CD14-positive monocyte (primary cell): ENCODE measurements around the gene PDK2. TPM values are rescaled to one million over a fixed set of nuclear protein-coding genes. Genes with fewer than 3 reads are reported as not detected.

ENCODE experiments used
- DNase-seq, 3 donors: peaks; one replicate each; pipeline ENCODE4 v3.0.0-alpha.2; 2011 to 2022
- H2AFZ ChIP-seq: 2 replicates; pipeline ENCODE4 v1.6.0; 2012; ENCODE audit warnings: mild to moderate bottlenecking, low read depth, low read length, inconsistent platforms; ENCODE audit not compliant: insufficient read depth, poor library complexity, severe bottlenecking
- H3K27ac ChIP-seq, 2 donors: 1 replicate in 1 of 2; 2 replicates in 1 of 2; pipeline ENCODE4 v1.5.1; 2012 to 2013; ENCODE audit warnings: low read length in 2 of 2, control low read depth in 1 of 2, inconsistent platforms in 1 of 2, low read depth in 1 of 2, mild to moderate bottlenecking in 1 of 2
- H3K27me3 ChIP-seq, 2 donors: one replicate each; pipeline versions ENCODE4 v1.6.0 to v1.6.1; 2011 to 2013; ENCODE audit warnings: low read length in 2 of 2; ENCODE audit not compliant: control insufficient read depth in 2 of 2, insufficient read depth in 2 of 2
- H3K36me3 ChIP-seq, 2 donors: replicated peaks in 1 of 2; 1 replicate in 1 of 2; 2 replicates in 1 of 2; pipeline versions ENCODE4 v1.5.1 to v1.6.1; 2012 to 2013; ENCODE audit warnings: low read length in 2 of 2, control low read depth in 1 of 2, inconsistent platforms in 1 of 2, mild to moderate bottlenecking in 1 of 2; ENCODE audit not compliant: insufficient read depth in 2 of 2, control insufficient read depth in 1 of 2
- H3K4me1 ChIP-seq, 2 donors: 1 replicate in 1 of 2; 2 replicates in 1 of 2; pipeline versions ENCODE4 v1.5.1 to v1.6.1; 2012 to 2013; ENCODE audit warnings: low read length in 2 of 2, control low read depth in 1 of 2, inconsistent platforms in 1 of 2, mild to moderate bottlenecking in 1 of 2, moderate library complexity in 1 of 2; ENCODE audit not compliant: insufficient read depth in 2 of 2, control insufficient read depth in 1 of 2
- H3K4me2 ChIP-seq: replicated peaks from 2 replicates; pipeline ENCODE3; 2012; ENCODE audit warnings: low read length, moderate library complexity, mild to moderate bottlenecking; ENCODE audit not compliant: poor library complexity, severe bottlenecking; ENCODE audit errors: extremely low read depth
- H3K4me3 ChIP-seq, 3 experiments: fragments of 200-600 bp in 1 of 3; sonication (generic) in 1 of 3; replicated peaks in 1 of 3; 1 replicate in 2 of 3; 2 replicates in 1 of 3; pipeline ENCODE4 v1.5.1; 2011 to 2013; ENCODE audit warnings: low read length in 3 of 3, mild to moderate bottlenecking in 3 of 3, control low read depth in 2 of 3, low read depth in 2 of 3, inconsistent platforms in 1 of 3, moderate library complexity in 1 of 3
- H3K79me2 ChIP-seq: 2 replicates; pipeline ENCODE4 v1.6.0; 2012; ENCODE audit warnings: mild to moderate bottlenecking, control low read depth, inconsistent platforms, low read length, moderate library complexity; ENCODE audit not compliant: insufficient read depth
- H3K9ac ChIP-seq: 2 replicates; pipeline ENCODE4 v1.6.0; 2017; ENCODE audit warnings: low read length, mild to moderate bottlenecking; ENCODE audit not compliant: insufficient read depth, poor library complexity, severe bottlenecking
- H3K9me3 ChIP-seq, 2 donors: replicated peaks in 1 of 2; 1 replicate in 1 of 2; 2 replicates in 1 of 2; pipeline versions ENCODE4 v1.5.1 to v1.6.1; 2012 to 2013; ENCODE audit warnings: low read length in 2 of 2, control low read depth in 1 of 2; ENCODE audit not compliant: control insufficient read depth in 1 of 2, insufficient read depth in 1 of 2
- H4K20me1 ChIP-seq: 2 replicates; pipeline ENCODE4 v1.6.0; 2012; ENCODE audit warnings: mild to moderate bottlenecking, low read length, control low read depth, moderate library complexity; ENCODE audit not compliant: insufficient read depth
- H3K27ac Mint-ChIP-seq, 7 donors: one replicate each; pipeline ENCODE4 v1.8.0; 2020; ENCODE audit warnings: mild to moderate bottlenecking in 7 of 7, mixed read lengths in 7 of 7, moderate library complexity in 6 of 7, inconsistent platforms in 2 of 7
- H3K27me3 Mint-ChIP-seq, 3 donors: one replicate each; pipeline ENCODE4 v1.8.0; 2021 to 2022; ENCODE audit warnings: low read depth in 3 of 3, mild to moderate bottlenecking in 3 of 3, mixed read lengths in 3 of 3, moderate library complexity in 3 of 3, inconsistent platforms in 1 of 3
- H3K36me3 Mint-ChIP-seq, 2 donors: one replicate each; pipeline ENCODE4 v1.8.0; 2020; ENCODE audit warnings: mixed read lengths in 2 of 2, inconsistent platforms in 1 of 2, mild to moderate bottlenecking in 1 of 2
- H3K4me1 Mint-ChIP-seq: one replicate; pipeline ENCODE4 v1.8.0; 2020; ENCODE audit warnings: mild to moderate bottlenecking, mixed read lengths
- H3K4me3 Mint-ChIP-seq, 2 donors: one replicate each; pipeline ENCODE4 v1.8.0; 2020; ENCODE audit warnings: mild to moderate bottlenecking in 2 of 2, mixed read lengths in 2 of 2, moderate library complexity in 1 of 2
- H3K9me3 Mint-ChIP-seq, 7 donors: one replicate each; pipeline ENCODE4 v1.8.0; 2020 to 2022; ENCODE audit warnings: mixed read lengths in 7 of 7, mild to moderate bottlenecking in 6 of 7, moderate library complexity in 6 of 7, inconsistent platforms in 2 of 7
- CTCF ChIP-seq: fragments of 200-600 bp; IDR thresholded peaks from one replicate; pipeline ENCODE4 v1.8.0; 2022; ENCODE audit warnings: antibody characterized with exemption, mild to moderate bottlenecking
- WGBS: methylation state at CpG from one replicate; pipeline ENCODE4 v1.1.5; 2013; ENCODE audit warnings: missing lambda C conversion rate; ENCODE audit not compliant: insufficient coverage; 5-methylcytosine and 5-hydroxymethylcytosine counted together
- intact Hi-C, 2 donors: fragments of 100-400 bp; cut with micrococcal nuclease; formaldehyde crosslinking; loops; one replicate each; pipeline versions ENCODE4 v1.15.0 to v1.15.1; 2023
- polyA plus RNA-seq, 3 donors: library from polyadenylated mRNA; depleted of rRNA in 1 of 3; unstranded in 2 of 3; stranded (reverse) in 1 of 3; fragments of 300-500 nt in 2 of 3; fragments of >200 nt in 1 of 3; fragmentation: Illumina TruSeq in 2 of 3; gene quantifications; 1 replicate in 2 of 3; 2 replicates in 1 of 3; pipeline ENCODE4 v1.2.3, GENCODE V29; 2012 to 2021

Gene PDK2
- polyA plus RNA-seq, 3 donors: 15.9 to 43.0 (median 23.4) TPM

GRCh38 chr17:50055055-50055425 is 40.1 kb upstream of the PDK2 start:
- Histone ChIP-seq H3K9ac (no peak overlapping the region), H3K4me3 (peak overlapping the region in 1 of 3 experiments; percentile 74), H4K20me1 (no peaks in the 10 kb centered on the region), H3K4me1 (peaks cover 14 to 22% of the 10 kb centered on the region in 2 donors), H3K27me3 (peaks cover 34 to 57% of the 10 kb centered on the region in 2 donors), H3K36me3 (no peaks in the 10 kb centered on the region), H3K79me2 (no peaks in the 10 kb centered on the region), H3K9me3 (peaks cover 0 to 6% of the 10 kb centered on the region in 2 donors), H2AFZ (peak overlapping the region; percentile 66), H3K27ac (no peak overlapping the region), H3K4me2 (peak overlapping the region; percentile 83)
- 8% methylated on average over 10 of the region's 14 CpGs for WGBS
- H3K27ac Mint-ChIP-seq: no peak overlapping the region
- intact Hi-C loops: no loop called here
- H3K9me3 Mint-ChIP-seq: peaks cover 0 to 18% (median 5%) of the 10 kb centered on the region in 7 donors
- H3K4me3 Mint-ChIP-seq: peak overlapping the region; percentile 78 to 93
- peaks cover 0 to 6% of the 10 kb centered on the region in 2 donors for H3K36me3 Mint-ChIP-seq
- no peak for TF ChIP-seq CTCF
- DNase-seq: no peak
- H3K27me3 Mint-ChIP-seq: peaks cover 53 to 75% (median 64%) of the 10 kb centered on the region in 3 donors
- peaks cover 21% of the 10 kb centered on the region for H3K4me1 Mint-ChIP-seq

- Histone ChIP-seq H3K36me3 (no peaks in the 10 kb centered on the region), H3K9me3 (peaks cover 0 to 6% of the 10 kb centered on the region in 2 donors), H3K27me3 (peaks cover 34 to 57% of the 10 kb centered on the region in 2 donors), H4K20me1 (no peaks in the 10 kb centered on the region), H3K9ac (peak within 1 kb of the TSS; percentile 27), H3K4me1 (peaks cover 14 to 22% of the 10 kb centered on the region in 2 donors), H2AFZ (peak within 1 kb of the TSS; percentile 66), H3K4me2 (peak within 1 kb of the TSS; percentile 83), H3K4me3 (peak within 1 kb of the TSS; percentile 30 to 74 (median 38)), H3K27ac (no peak within 1 kb of the TSS), H3K79me2 (no peaks in the 10 kb centered on the region)
- DNase-seq: no peak
- H3K9me3 Mint-ChIP-seq: peaks cover 0 to 18% (median 5%) of the 10 kb centered on the region in 7 donors
- H3K4me3 Mint-ChIP-seq: peak within 1 kb of the TSS; percentile 78 to 93
- peaks cover 0 to 6% of the 10 kb centered on the region in 2 donors for H3K36me3 Mint-ChIP-seq
- intact Hi-C loops: no loop called here
- under 1% methylated on average over 41 of the region's 65 CpGs for WGBS
- no peak within 1 kb of the TSS for H3K27ac Mint-ChIP-seq
- peaks cover 21% of the 10 kb centered on the region for H3K4me1 Mint-ChIP-seq
- TF ChIP-seq CTCF: no peak
- peaks cover 53 to 75% (median 63%) of the 10 kb centered on the region in 3 donors for H3K27me3 Mint-ChIP-seq
Observed at GRCh38 chr17:50055426-50056216, 39.5 kb upstream of the PDK2 start, which contains the start of gene ITGA3. Gene ITGA3, plus strand, starts transcription at chr17:50056110. Its CDS starts 330 bp downstream, at chr17:50056440.
